ENCODE results near the gene KCNAB1.

The KCNAB1 gene

DNA sequence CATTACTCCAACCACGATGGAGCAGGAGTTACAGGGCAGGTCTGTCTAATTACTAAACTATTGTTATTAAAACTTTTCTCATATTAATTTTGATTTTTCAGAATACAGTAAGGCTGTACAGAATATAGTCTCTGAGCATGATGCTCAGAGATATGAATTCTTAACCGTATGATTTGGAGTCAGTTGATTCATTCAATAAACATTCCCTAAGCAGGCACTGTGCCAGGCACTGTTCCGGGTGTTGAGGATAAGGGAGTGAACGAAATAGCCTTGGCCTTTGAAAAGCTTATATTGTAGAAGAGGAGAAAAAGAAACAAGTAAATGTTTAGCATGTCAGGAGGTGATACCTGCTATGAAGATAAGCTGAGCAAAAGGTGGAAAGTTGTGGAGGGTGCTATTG is 187.3 kb downstream of the KCNAB1 start:
- no peaks in the 10 kb centered on the region for H3K36me3 ChIP-seq (ENCODE audit: insufficient read depth, low read length)
- H3K9me2 ChIP-seq (replicated peaks; ENCODE audit: low read depth, low read length), result no peaks in the 10 kb centered on the region
- H3K9ac ChIP-seq (ENCODE audit: low read depth, low read length, poor library complexity, severe bottlenecking), result no peak overlapping the region
- H3K79me2 ChIP-seq (ENCODE audit: insufficient read depth, low read length), result no peaks in the 10 kb centered on the region
- H3K4me3 ChIP-seq (ENCODE audit: low read length, poor library complexity, severe bottlenecking), result no peak overlapping the region
- no peaks in the 10 kb centered on the region for H3K9me3 ChIP-seq (ENCODE audit: insufficient read depth, low read depth, low read length)
- no peaks in the 10 kb centered on the region for H3K27me3 ChIP-seq (ENCODE audit: insufficient read depth, low read length, poor library complexity, severe bottlenecking)
- H4K20me1 ChIP-seq (ENCODE audit: insufficient read depth, low read length, poor library complexity, severe bottlenecking), result no peaks in the 10 kb centered on the region
- no peak overlapping the region for H3K4me2 ChIP-seq (ENCODE audit: low read depth, low read length, poor library complexity, severe bottlenecking)
- H2AFZ ChIP-seq (ENCODE audit: low read length), result no peak overlapping the region
- H3K4me1 ChIP-seq (ENCODE audit: insufficient read depth, low read length, poor library complexity, severe bottlenecking), result no peaks in the 10 kb centered on the region
- H3F3A ChIP-seq (ENCODE audit: low read depth), result no peaks in the 10 kb centered on the region
- TF ChIP-seq, protein P1, sequence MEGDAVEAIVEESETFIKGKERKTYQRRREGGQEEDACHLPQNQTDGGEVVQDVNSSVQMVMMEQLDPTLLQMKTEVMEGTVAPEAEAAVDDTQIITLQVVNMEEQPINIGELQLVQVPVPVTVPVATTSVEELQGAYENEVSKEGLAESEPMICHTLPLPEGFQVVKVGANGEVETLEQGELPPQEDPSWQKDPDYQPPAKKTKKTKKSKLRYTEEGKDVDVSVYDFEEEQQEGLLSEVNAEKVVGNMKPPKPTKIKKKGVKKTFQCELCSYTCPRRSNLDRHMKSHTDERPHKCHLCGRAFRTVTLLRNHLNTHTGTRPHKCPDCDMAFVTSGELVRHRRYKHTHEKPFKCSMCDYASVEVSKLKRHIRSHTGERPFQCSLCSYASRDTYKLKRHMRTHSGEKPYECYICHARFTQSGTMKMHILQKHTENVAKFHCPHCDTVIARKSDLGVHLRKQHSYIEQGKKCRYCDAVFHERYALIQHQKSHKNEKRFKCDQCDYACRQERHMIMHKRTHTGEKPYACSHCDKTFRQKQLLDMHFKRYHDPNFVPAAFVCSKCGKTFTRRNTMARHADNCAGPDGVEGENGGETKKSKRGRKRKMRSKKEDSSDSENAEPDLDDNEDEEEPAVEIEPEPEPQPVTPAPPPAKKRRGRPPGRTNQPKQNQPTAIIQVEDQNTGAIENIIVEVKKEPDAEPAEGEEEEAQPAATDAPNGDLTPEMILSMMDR (conservative IDR thresholded peaks at IDR 0.05; ENCODE audit: low read length), result no peak
- TF ChIP-seq EZH2phosphoT487 (IDR thresholded peaks at IDR 0.05; ENCODE audit: borderline replicate concordance), result no peak

DNA sequence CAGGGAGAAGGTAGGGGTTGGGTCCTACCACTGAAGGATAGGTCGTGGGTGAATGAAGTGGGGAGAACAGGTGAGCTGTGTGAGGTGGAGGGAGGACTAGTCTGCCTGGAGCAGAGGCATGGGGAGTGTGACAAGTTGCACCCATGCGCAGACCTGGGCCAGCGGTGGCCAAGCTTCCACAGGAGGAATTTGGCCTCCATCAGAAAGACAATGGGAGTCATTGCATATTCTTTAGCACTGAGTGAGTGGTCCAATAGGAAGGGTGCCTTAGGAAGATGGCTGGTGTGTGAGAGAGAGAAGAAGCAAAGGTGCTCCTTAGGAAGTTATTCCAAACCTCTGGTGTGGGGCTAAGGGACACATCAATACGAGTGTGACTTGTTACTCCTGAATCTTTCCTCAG is 191.1 kb downstream of the KCNAB1 start:
- H3K9me2 ChIP-seq (replicated peaks; ENCODE audit: low read depth, low read length), result no peaks in the 10 kb centered on the region
- H3K9ac ChIP-seq (ENCODE audit: low read depth, low read length, poor library complexity, severe bottlenecking), result no peak overlapping the region
- no peaks in the 10 kb centered on the region for H3K36me3 ChIP-seq (ENCODE audit: insufficient read depth, low read length)
- no peaks in the 10 kb centered on the region for H3K27me3 ChIP-seq (ENCODE audit: insufficient read depth, low read length, poor library complexity, severe bottlenecking)
- H4K20me1 ChIP-seq (ENCODE audit: insufficient read depth, low read length, poor library complexity, severe bottlenecking), result no peaks in the 10 kb centered on the region
- no peaks in the 10 kb centered on the region for H3K4me1 ChIP-seq (ENCODE audit: insufficient read depth, low read length, poor library complexity, severe bottlenecking)
- no peaks in the 10 kb centered on the region for H3K9me3 ChIP-seq (ENCODE audit: insufficient read depth, low read depth, low read length)
- H3K4me3 ChIP-seq (ENCODE audit: low read length, poor library complexity, severe bottlenecking), result no peak overlapping the region
- no peak overlapping the region for H2AFZ ChIP-seq (ENCODE audit: low read length)
- H3F3A ChIP-seq (ENCODE audit: low read depth), result no peaks in the 10 kb centered on the region
- no peak overlapping the region for H3K4me2 ChIP-seq (ENCODE audit: low read depth, low read length, poor library complexity, severe bottlenecking)
- no peaks in the 10 kb centered on the region for H3K79me2 ChIP-seq (ENCODE audit: insufficient read depth, low read length)
- TF ChIP-seq, protein P1 (conservative IDR thresholded peaks at IDR 0.05; ENCODE audit: low read length), result no peak
- TF ChIP-seq EZH2phosphoT487 (IDR thresholded peaks at IDR 0.05; ENCODE audit: borderline replicate concordance), result no peak

DNA sequence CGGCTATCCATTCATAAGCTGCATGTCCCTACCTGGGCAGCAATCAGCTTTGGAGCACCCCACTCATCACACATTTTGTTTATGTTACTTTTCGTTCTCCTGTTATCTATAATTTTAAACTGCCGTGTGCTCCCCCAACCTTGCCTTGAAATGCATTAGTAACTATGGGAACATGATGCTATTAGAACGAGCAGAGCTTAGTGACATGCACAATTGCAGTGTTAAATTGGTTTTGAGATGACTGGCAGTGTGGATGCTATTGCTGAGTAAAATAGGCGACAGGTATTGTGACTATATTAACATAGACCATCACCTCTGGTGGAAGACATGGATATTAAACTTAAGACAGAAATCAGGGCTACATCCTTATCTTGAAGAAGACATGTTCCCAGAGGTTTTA is 191.6 kb downstream of the KCNAB1 start:
- Histone ChIP-seq H3K4me1 (ENCODE audit: insufficient read depth, low read length, poor library complexity, severe bottlenecking) (no peaks in the 10 kb centered on the region), H2AFZ (ENCODE audit: low read length) (no peak overlapping the region), H3K9me2 (replicated peaks; ENCODE audit: low read depth, low read length) (no peaks in the 10 kb centered on the region), H3K4me3 (ENCODE audit: low read length, poor library complexity, severe bottlenecking) (no peak overlapping the region), H3K79me2 (ENCODE audit: insufficient read depth, low read length) (no peaks in the 10 kb centered on the region), H3K9me3 (ENCODE audit: insufficient read depth, low read depth, low read length) (no peaks in the 10 kb centered on the region), H3K27me3 (ENCODE audit: insufficient read depth, low read length, poor library complexity, severe bottlenecking) (no peaks in the 10 kb centered on the region), H3K36me3 (ENCODE audit: insufficient read depth, low read length) (no peaks in the 10 kb centered on the region), H3K9ac (ENCODE audit: low read depth, low read length, poor library complexity, severe bottlenecking) (no peak overlapping the region), H3F3A (ENCODE audit: low read depth) (no peaks in the 10 kb centered on the region), H4K20me1 (ENCODE audit: insufficient read depth, low read length, poor library complexity, severe bottlenecking) (no peaks in the 10 kb centered on the region), H3K4me2 (ENCODE audit: low read depth, low read length, poor library complexity, severe bottlenecking) (no peak overlapping the region)
- TF ChIP-seq, protein P1 (conservative IDR thresholded peaks at IDR 0.05; ENCODE audit: low read length), result no peak

Measured in Loucy (cell line).